SK-N-SH (cell line): ENCODE measurements around the gene PHKG2.

Experiments
- FOXM1 ChIP-seq: IDR thresholded peaks from 2 replicates; pipeline ENCODE4 v1.4.0; 2012; ENCODE audit warnings: low read depth, mild to moderate bottlenecking
- NRF1 ChIP-seq: IDR thresholded peaks from 2 replicates; pipeline ENCODE4 v1.6.1; 2012; ENCODE audit warnings: low read depth, mild to moderate bottlenecking, low read length
- POLR2AphosphoS5 ChIP-seq: IDR thresholded peaks from 2 replicates; pipeline ENCODE4 v1.6.1; 2012; ENCODE audit warnings: low read depth, low read length
- TAF1 ChIP-seq: IDR thresholded peaks from 2 replicates; pipeline ENCODE4 v1.6.1; 2012; ENCODE audit warnings: low read depth, mild to moderate bottlenecking, low read length, moderate library complexity, borderline replicate concordance
- TF ChIP-seq, protein P1 (sequence below): fragments of 200-600 bp; sonication (generic); IDR thresholded peaks from 2 replicates; pipeline ENCODE4 v1.6.1; 2017; ENCODE audit warnings: antibody characterized with exemption, mild to moderate bottlenecking, moderate library complexity
- TF ChIP-seq, protein P2 (sequence below): IDR thresholded peaks from 2 replicates; pipeline ENCODE4; 2012

DNA sequence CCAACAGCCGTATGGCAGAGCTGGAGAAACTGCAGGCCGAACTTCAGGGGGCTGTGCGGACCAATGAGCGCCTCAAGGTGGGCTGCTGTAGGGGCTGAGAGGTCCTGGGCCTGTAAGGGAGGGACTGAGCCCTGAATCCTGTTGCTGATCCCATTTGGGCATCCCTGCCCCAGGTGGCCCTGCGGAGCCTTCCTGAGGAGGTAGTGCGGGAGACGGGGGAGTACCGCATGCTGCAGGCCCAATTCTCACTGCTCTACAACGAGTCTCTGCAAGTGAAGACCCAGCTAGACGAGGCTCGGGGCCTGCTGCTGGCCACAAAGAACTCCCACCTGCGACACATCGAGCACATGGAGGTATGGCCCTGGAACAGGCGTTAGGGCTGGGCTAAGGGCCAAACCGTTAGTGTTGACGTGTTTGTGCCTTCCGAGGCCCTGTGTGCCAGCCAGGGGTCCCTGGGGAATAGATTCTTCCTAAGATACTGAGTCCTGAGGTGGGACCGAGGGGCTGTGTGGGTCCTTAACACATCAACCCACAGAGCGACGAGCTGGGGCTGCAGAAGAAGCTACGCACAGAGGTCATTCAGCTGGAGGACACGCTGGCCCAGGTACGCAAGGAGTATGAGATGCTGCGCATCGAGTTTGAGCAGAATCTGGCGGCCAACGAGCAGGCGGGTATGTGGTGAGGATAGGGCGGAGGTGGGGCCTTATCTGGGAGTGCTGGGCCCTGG lies 18.1 kb downstream of the PHKG2 start:
- TF ChIP-seq NRF1: no peak
- no peak for TF ChIP-seq FOXM1
- no peak for TF ChIP-seq TAF1
- TF ChIP-seq, protein P1, sequence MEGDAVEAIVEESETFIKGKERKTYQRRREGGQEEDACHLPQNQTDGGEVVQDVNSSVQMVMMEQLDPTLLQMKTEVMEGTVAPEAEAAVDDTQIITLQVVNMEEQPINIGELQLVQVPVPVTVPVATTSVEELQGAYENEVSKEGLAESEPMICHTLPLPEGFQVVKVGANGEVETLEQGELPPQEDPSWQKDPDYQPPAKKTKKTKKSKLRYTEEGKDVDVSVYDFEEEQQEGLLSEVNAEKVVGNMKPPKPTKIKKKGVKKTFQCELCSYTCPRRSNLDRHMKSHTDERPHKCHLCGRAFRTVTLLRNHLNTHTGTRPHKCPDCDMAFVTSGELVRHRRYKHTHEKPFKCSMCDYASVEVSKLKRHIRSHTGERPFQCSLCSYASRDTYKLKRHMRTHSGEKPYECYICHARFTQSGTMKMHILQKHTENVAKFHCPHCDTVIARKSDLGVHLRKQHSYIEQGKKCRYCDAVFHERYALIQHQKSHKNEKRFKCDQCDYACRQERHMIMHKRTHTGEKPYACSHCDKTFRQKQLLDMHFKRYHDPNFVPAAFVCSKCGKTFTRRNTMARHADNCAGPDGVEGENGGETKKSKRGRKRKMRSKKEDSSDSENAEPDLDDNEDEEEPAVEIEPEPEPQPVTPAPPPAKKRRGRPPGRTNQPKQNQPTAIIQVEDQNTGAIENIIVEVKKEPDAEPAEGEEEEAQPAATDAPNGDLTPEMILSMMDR: no peak
- TF ChIP-seq POLR2AphosphoS5: no peak
- TF ChIP-seq, protein P2, sequence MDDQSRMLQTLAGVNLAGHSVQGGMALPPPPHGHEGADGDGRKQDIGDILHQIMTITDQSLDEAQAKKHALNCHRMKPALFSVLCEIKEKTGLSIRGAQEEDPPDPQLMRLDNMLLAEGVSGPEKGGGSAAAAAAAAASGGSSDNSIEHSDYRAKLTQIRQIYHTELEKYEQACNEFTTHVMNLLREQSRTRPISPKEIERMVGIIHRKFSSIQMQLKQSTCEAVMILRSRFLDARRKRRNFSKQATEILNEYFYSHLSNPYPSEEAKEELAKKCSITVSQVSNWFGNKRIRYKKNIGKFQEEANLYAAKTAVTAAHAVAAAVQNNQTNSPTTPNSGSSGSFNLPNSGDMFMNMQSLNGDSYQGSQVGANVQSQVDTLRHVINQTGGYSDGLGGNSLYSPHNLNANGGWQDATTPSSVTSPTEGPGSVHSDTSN: no peak
